ENCODE measurements around the gene SLC37A2. TPM values are rescaled to one million over a fixed set of nuclear protein-coding genes. Genes with fewer than 3 reads are reported as not detected.

Gene SLC37A2
- total RNA-seq, 1 donor from 2014 or later = 0.54 TPM

DNA sequence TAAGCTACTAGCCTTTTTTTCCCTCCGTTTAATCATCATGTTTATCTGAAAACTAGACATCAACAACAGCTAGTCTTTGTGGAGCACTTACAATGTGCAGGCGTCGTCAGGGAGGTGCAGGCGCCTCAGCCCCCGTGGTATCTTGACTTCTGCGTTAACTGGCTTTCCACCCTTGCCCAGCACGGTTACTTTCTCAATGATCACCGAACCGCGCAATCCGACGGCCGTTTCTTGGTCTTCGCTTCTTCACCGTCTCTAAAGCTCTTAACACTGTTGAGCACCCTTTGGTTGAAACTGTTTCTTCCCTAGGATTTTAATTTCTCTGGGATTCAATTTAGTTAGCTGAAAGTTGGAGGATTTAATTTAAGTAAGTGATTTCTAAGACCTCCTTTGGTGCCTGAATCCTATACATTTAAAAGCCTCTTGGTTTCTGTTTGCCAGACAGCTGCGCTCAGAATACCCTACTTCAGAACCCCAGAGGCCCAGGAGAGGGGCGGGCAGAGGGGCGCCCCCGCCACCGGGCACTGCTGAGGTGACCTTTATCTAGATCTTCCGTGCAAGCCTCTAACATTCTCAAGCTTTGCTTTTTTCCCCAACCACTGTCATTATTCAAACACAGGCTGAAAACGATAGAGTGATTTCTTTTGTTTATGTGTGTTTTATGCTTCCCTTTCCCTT is 66.3 kb downstream of the SLC37A2 start:
- H3K27ac Mint-ChIP-seq = peak overlapping the region; percentile 52
- H3K9me3 Mint-ChIP-seq = peaks cover 5% of the 10 kb centered on the region
- peaks cover 36% of the 10 kb centered on the region for H3K27me3 Mint-ChIP-seq (ENCODE audit: low read depth)
- H3K4me1 Mint-ChIP-seq = peaks cover 10% of the 10 kb centered on the region
- TF ChIP-seq, protein P1, sequence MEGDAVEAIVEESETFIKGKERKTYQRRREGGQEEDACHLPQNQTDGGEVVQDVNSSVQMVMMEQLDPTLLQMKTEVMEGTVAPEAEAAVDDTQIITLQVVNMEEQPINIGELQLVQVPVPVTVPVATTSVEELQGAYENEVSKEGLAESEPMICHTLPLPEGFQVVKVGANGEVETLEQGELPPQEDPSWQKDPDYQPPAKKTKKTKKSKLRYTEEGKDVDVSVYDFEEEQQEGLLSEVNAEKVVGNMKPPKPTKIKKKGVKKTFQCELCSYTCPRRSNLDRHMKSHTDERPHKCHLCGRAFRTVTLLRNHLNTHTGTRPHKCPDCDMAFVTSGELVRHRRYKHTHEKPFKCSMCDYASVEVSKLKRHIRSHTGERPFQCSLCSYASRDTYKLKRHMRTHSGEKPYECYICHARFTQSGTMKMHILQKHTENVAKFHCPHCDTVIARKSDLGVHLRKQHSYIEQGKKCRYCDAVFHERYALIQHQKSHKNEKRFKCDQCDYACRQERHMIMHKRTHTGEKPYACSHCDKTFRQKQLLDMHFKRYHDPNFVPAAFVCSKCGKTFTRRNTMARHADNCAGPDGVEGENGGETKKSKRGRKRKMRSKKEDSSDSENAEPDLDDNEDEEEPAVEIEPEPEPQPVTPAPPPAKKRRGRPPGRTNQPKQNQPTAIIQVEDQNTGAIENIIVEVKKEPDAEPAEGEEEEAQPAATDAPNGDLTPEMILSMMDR (IDR thresholded peaks at IDR 0.05; ENCODE audit: unreplicated experiment) = no peak
- H3K4me3 Mint-ChIP-seq = no peak overlapping the region
- no peak for DNase-seq (ENCODE audit: low spot score in 2 of 2, unreplicated experiment in 2 of 2)
- no peaks in the 10 kb centered on the region for H3K36me3 Mint-ChIP-seq

DNA sequence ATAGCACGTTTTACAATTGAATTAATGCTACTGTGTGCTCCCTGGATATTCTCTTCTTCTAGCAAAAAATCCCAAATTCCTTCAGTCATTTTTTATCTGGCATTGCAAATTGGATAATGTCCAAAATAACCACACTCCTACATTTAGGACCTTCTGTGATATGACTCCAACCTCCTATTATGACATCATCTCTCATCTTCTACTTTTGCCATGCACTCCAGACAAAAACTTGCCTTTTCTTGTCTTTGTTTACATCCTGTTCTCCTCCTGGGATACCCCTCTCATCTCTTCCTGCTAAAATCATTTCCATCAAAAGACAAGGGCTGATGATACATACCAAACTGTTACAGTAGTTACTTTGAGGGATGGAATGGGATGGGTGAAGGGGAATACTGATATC is 69.0 kb downstream of the SLC37A2 start:
- Mint-ChIP-seq H3K36me3 (no peaks in the 10 kb centered on the region), H3K9me3 (peaks cover 5% of the 10 kb centered on the region), H3K4me3 (no peak overlapping the region), H3K27me3 (ENCODE audit: low read depth) (peaks cover 27% of the 10 kb centered on the region), H3K4me1 (peaks cover 10% of the 10 kb centered on the region), H3K27ac (no peak overlapping the region)
- no peak for DNase-seq (ENCODE audit: low spot score in 2 of 2, unreplicated experiment in 2 of 2)
- TF ChIP-seq, protein P1 (IDR thresholded peaks at IDR 0.05; ENCODE audit: unreplicated experiment) = no peak

DNA sequence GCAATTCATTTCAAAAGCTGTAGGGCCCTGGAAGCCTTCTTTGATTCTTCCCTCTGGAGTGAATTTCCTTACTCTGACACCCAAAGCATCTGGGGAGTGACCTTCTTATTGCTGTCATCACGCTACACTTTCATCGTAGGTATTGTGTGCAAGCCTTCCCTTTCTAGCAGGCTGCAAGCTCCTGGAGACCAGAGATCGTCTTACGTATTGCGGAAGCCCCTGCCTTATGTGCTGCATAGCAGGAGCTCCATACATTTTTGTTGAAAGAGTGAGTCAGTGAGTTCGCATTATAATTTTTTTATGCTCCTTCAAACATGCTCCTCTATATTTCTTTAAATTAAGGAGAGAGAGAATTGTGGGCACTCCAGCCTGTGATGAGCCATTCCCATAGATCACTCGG is 69.5 kb downstream of the SLC37A2 start:
- DNase-seq (ENCODE audit: low spot score in 2 of 2, unreplicated experiment in 2 of 2) = no peak
- Mint-ChIP-seq H3K9me3 (peaks cover 5% of the 10 kb centered on the region), H3K4me3 (no peak overlapping the region), H3K27ac (no peak overlapping the region), H3K36me3 (no peaks in the 10 kb centered on the region), H3K4me1 (peaks cover 12% of the 10 kb centered on the region), H3K27me3 (ENCODE audit: low read depth) (peaks cover 22% of the 10 kb centered on the region)
- TF ChIP-seq, protein P1 (IDR thresholded peaks at IDR 0.05; ENCODE audit: unreplicated experiment) = no peak

- Mint-ChIP-seq H3K36me3 (no peaks in the 10 kb centered on the region), H3K4me1 (peaks cover 38% of the 10 kb centered on the region), H3K4me3 (no peak overlapping the region), H3K27ac (no peak overlapping the region), H3K9me3 (peaks cover 5% of the 10 kb centered on the region), H3K27me3 (ENCODE audit: low read depth) (peaks cover 3% of the 10 kb centered on the region)
- no peak for DNase-seq (ENCODE audit: low spot score in 2 of 2, unreplicated experiment in 2 of 2)
- TF ChIP-seq, protein P1 (IDR thresholded peaks at IDR 0.05; ENCODE audit: unreplicated experiment) = no peak
These were observed 72.9 kb downstream of the SLC37A2 start for GRCh38 chr11:125136001-125136400.

- H3K4me1 Mint-ChIP-seq = peaks cover 45% of the 10 kb centered on the region
- H3K9me3 Mint-ChIP-seq = no peaks in the 10 kb centered on the region
- H3K36me3 Mint-ChIP-seq = no peaks in the 10 kb centered on the region
- DNase-seq (ENCODE audit: low spot score in 2 of 2, unreplicated experiment in 2 of 2) = no peak
- peak overlapping the region; percentile 91 for H3K27ac Mint-ChIP-seq
- TF ChIP-seq, protein P1 (IDR thresholded peaks at IDR 0.05; ENCODE audit: unreplicated experiment) = no peak
- peaks cover 2% of the 10 kb centered on the region for H3K27me3 Mint-ChIP-seq (ENCODE audit: low read depth)
- H3K4me3 Mint-ChIP-seq = no peak overlapping the region
These were observed 75.9 kb downstream of the SLC37A2 start for GRCh38 chr11:125138966-125139365.
